GM19240 (cell line): ENCODE results near the gene AKAP9.
"Not testable (repeated sequence)": the region's sequence is repeated elsewhere in the genome, so short reads cannot be mapped to it uniquely, and the experiment has no call there.

Experiments
- DNase-seq: peaks from one replicate; pipeline ENCODE4 v3.0.0; 2011; ENCODE audit warnings: low spot score; ENCODE audit not compliant: insufficient read length

The AKAP9 gene

DNA sequence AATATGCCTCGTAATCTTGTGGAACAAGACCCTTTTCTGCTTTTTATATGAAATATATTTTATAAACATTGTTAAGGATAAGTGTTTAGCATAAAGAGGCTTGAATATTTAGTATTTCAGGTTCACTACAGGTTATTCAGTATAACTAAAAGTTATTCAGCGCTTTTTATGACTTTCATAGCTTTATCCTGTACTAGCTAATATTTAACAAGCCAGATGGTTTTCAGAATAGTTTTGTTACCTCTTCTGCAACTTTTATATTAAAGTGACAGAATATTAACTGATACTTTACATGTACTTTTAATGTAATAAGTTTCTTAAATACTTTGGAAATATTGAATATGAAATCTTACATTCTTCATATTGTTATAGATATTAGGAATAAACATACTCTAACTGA, 118.2 kb downstream of the AKAP9 start:
- no peak for DNase-seq

DNA sequence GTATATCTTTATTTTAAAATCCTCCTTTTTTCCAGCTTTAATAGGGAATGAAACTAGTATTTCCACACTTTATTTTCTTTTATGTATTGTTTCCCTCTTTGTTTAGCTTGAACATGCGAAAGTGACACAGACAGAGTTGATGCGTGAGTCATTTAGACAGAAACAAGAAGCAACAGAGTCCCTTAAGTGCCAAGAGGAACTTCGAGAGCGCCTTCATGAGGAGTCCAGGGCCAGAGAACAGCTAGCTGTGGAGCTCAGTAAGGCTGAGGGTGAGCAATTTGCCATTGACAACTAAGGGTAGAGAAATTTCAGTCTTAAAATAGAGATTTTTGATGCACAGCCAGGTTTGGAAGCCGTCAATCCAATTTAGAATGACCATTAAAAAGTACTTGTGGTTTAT, 120.5 kb downstream of the AKAP9 start:
- DNase-seq, result no peak

DNA sequence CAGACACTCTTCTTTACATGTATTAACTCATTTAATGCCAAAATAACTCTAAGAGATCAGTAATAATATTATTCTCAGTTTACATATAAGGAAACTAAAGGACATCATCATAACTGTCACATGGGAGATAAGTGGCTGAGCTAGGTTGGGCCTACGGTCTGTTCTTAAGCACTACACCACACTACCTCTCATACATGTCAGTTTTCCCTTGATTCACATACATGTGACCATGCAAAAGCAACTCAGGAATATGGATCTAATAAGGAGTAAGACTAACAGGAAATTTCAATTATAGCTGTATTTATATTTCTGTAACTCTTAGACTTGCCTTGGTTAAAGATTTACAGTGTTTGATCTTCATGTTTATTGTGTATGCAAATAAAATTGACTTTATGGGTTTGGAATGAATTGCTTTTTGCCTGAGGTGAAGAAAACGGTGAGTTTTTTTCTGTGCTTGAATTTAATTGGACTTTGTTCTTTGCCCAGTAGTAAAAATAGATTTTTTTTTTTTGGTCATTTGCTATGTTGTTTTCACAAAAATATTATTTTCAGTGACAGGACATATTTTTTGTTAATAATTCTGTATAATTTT, 123.9 kb downstream of the AKAP9 start:
- DNase-seq, result no peak

DNA sequence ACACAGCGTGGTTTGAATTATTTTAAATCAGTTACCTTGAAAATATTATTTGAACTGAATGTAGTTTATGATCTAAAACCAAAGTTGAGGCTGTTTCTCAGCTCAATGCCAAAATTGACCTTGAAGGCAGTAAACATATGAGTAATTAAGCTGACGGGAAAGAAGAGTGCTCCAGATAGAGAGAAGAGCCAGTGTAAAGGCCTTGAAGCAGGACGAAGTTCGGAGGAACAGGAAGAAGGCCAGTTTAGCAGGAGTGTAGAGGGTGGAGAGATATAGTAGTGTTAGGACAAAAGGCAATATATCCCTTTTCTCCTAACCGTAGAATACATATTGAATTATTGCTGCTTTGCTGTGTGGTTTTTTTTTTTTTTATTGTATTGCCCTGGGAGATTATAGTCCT, 130.4 kb downstream of the AKAP9 start:
- DNase-seq, result no peak

DNA sequence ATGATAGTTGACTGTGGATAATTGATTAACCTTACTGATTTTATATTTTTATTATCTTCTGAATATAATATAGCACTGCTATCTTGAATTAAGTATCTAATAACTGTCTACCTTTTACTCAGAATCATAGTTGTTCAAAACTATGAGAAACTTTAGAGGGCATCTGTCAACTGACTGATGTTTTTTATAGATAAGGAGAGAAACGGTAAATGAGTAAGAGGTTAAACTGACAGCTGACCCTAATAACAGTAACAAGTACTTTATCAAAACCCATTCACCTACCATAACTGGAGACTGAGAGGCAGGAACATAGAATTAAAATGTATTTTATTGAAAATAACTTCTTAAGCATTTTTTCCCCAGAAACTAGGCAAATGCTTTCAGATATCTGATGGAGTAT, 131.5 kb downstream of the AKAP9 start:
- DNase-seq, result no peak

DNA sequence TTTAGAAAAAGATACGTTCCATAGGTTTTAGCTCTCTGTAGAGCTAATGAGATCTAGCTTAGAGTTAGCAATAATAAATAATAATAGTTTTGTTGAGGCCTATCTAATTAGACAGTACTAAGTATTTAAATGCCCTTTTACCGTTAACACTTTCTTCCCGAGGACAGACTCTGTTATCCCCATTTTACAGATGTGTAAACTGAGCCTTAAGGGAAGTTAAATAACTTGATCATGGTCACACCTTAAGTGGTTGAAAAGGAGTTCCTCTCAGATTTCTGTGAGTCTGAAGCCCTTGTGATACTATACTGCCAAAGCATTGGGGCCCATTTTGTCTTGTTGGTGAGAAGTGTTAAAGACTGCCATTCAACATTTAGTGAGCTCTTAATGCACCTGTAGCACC, 132.0 kb downstream of the AKAP9 start:
- no peak for DNase-seq

DNA sequence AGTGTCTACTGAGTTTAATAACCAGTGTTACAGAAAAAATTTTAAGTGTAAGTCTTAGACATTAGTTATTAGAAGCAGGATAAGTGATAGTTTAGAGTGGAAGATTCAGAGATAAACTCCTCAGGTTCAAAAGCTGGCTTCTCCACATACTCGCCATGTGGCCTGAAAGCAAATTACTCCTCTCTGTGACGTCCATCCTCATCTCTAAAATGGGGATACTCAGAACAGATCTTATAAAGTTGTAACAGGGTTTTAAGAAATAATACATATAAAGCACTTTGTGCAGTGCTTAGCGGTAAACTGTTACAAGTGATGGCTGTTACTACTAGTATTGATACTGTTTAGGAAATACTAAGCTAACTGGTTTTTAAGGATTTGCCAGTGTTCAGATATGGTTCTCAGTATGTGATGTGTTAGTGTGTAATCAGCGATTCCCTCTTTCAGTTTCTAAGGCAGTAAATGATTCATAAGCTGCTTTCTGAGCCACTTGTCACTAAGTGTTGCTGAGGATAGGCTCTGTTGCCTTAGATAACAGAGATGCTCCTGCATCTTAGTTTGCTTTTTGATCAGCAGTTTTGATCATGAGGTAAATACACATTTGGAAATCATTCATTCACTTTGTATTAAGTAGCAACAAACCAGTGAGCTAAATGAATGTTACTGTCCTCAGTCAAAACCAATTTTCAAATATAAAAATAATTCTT, 134.9 kb downstream of the AKAP9 start:
- DNase-seq, result peak; percentile 2

DNA sequence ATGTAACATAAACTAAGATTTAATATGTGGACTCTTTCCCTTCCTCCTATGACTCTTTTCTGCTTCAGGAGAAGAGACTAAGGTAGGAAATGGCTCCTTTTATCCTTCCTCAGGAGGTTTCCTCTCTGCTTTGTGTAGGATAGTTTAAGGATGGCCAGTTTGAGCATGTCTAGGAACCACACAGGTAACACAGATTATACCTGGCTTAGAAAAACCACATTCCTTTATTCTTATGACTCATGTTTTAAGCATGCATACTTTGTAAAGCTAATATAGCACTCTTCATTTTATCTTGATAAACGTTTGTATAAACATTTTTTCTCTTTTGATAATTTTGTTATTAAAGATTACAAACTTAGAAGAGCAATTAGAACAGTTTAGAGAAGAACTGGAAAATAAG, 135.8 kb downstream of the AKAP9 start:
- DNase-seq, result no peak

DNA sequence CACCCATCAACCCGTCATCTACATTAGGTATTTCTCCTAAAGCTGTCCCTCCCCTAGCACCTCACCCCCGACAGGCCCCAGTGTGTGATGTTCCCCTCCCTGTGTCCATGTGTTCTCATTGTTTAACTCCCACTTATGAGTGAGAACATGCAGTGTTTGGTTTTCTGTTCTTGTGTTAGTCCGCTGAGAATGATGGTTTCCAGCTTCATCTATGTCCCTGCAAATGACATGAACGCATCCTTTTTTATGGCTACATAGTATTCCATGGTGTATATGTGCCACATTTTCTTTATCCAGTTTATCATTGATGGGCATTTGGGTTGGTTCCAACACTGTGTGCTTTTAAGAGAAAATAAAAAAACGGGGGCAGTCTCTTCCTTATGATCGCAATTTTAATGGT, 143.3 kb downstream of the AKAP9 start:
- DNase-seq, result not testable (repeated sequence)

DNA sequence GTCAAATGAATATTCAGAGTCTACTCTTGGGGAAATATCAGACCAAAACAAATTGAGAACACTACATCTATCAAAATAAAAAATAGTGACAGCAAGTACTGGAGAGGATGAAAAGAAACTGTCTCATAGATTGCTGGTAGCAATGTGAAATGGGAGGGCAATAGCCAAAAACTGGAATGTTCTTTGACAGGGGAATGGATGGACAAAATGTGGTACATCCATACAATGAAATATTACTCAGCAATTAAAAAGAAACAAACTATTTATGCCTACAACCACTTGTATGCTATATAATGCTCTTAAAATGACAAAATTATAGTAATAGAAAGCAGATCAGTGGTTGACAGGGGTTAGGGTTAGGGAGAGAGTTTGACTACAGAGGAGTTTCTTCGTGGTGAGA, 147.6 kb downstream of the AKAP9 start:
- DNase-seq, result no peak

DNA sequence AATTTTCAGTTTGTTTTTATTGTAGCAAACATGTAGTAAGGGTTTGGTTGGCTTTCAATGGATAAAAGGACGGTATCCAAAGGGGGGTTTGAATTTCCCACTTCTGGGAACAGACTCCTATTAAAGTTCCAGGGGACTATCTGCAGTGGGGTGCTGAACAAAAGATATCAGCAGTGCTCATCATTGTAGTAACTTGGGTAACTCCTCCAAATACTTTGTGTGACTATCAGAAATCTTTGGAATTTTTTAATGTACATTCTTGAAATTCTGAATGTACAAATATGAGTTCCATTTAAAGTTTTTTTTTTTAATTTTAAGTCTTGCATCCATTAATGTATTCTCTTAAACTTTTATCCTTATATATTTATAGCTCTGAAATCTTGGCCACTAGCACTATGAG, 151.5 kb downstream of the AKAP9 start:
- DNase-seq, result no peak

DNA sequence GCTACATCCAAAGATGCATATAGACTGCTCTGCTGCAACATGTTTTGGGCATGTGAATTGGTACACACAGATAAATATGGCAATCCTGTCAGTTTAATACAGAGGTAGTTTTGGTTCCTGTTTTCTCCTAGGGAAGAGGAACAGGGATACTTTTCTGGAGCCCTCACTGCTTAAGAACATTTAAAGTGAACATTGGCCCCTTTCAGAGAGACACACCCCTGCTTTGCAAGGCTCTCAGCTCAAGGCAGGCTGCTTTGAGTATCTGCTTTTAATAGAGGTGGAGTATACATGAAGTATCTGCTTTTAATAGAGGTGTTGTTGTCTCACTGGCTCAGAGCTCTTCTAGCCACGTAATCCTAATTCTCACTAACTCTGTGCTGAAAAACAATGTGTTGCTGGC, 154.7 kb downstream of the AKAP9 start:
- no peak for DNase-seq

DNA sequence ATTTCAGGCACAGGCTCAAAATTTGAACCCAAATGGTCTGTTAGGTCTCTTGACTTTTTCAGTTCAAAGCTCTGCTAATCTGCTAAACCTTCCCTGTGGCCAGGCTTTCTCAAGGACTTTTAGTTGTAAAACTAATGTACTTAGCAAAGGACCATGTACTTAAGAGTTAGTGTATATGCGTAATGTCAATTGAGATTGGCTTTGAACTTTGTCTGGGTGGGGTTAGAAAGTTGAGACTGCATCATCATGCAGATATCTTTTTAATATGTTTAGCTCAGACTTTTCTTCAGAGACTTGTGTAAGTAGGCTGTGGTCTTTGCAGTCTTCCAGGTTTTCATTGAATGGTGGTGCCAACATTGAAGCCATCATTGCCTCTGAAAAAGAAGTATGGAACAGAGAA, 159.9 kb downstream of the AKAP9 start:
- no peak for DNase-seq

DNA sequence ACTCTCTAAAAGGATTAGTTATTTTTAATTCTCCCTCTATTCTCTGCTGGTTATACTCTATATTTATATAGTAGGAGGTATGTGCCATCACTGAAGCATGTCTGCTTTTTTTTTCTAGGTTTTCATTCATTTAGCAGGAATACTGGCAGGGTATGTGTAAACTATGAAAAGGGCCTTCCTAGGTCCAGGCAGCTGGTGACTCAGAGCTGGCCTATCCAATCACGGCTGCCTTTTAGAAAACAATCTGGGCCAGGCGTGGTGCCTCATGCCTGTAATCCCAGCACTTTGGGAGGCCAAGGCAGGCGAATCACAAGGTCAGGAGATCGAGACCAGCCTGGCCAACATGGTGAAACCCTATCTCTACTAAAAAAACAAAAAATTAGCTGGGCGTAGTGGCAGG, 162.2 kb downstream of the AKAP9 start:
- not testable (repeated sequence) for DNase-seq

DNA sequence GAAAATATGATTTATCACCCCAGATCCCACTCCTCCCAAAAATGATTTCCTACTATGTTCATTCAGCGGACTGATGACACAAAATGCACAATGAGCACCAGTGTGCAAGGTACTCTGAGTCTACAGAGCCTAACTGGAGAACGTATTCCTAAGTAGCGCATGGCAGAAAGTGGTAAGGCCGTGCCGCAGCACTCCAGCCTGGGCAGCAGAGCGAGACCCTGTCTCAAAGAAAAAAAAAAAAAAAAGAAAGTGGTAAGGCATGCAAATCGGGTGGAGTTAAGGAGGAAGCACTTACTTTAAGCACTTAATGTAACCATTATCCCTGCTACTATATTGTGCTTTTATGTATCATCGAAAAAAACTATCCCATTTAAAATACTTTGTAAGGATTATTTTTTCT, 168.2 kb downstream of the AKAP9 start:
- DNase-seq, result no peak

DNA sequence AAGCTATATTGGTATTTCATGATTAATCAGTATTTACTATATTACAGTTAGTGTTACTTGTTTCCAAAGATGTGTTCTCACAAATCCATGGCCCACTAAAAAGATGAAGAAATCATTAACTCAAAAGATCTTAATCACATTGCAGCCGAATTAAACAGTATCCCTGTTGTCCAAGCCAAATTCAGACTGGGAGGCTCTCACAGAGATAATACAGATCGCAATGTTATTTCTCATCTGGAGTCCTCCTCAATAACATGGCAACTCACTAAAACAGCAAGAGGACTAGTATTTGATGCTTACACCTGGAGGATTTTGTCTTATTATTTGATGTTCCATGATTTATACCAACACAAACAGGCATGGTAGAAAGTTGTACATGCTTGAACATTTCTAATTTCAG, 170.2 kb downstream of the AKAP9 start:
- DNase-seq, result no peak

DNA sequence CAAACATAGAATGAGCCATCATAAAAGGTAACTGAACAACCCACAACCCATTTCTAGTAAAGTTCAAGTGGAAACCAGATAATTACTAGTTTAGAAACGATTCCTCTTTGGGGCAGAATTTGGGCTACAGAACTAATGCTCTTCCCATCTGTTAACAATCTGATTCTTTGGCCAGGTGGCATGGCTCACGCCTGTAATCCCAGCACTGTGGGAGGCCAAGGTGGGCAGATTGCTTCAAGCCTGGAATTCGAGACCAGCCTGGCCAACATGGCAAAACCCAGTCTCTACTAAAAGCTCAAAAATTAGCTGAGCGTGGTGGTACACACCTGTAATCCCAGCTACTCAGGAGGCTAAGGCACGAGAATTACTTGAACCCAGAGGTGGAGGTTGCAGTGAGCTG, 175.2 kb downstream of the AKAP9 start:
- no peak for DNase-seq

DNA sequence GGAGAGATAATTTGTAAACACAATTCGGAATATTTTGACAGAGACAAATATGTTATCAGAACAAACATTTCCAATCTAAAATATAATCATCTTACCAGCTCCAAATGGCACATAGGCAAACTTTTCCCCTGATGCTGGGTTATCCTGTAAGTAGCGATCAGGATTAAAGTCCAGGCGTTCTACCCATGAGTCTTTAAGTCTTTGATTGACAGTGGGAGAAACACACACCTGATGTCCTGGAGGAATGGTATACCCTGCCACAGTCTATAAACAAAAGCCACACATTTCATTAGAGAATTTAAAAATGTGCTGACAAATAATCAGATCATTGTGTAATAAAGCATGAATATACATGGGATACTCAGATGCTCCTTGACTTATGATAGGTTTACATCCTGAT, 176.3 kb downstream of the AKAP9 start:
- DNase-seq, result no peak

DNA sequence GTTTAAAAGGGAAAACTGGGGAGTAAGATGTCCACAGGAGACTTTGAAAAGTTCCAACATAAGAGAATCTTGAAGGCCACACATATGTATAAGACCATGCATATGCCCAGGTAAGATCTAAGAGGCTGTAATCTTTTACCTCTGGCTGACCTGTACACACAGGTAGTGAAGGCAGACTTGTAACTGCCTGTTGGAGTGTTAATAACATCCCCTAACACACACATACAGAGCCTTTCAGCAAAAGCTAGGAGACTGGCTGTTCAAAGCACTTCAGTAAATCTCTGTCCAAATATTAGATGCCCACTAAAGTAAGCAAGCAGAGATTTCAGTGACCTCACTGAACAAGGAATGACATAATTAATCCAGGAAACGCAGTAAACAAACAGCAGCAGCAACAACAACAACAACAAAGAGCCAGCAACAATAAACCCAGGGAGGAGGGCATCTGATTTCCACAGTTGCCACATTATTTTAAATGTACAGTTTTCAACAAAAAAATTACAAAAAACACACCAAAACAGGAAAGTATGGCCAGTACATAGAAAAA, 178.6 kb downstream of the AKAP9 start:
- no peak for DNase-seq

DNA sequence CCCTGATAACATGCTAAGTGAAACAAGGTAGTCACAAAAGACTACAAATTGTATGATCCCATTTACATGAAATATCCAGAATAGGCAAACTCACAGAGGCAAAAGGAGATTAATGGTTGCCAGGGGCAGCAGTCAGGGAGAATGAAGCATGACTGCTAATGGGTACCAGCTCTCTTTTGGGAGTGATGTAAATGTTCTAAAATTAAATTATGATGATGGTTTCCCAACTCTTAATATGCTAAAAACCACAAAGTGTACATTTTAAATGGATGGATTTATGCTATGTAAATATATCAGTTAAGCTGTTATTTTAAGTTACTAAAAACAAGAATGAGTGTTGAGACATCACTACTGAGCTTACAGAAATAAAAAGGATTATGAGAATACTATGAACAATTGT, 181.0 kb downstream of the AKAP9 start:
- no peak for DNase-seq

DNA sequence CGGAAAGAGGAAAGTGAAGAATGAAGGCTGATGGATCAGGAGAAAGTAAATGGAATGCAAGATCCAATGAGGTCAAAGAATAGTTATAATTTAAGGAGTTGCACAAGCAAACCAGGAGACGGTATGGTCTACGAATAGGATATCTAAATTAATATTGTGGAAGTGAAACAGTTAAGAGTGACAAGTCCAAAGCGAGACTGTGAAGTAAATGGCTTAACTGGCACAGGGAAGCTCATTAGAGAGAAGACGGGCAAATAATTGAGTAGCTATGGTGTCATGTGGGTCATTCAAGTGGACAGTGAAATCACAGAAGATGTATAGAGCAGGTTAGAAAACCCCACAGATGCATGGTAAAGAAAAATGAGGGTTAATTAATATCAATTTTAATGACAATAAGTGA, 190.4 kb downstream of the AKAP9 start:
- DNase-seq, result no peak

DNA sequence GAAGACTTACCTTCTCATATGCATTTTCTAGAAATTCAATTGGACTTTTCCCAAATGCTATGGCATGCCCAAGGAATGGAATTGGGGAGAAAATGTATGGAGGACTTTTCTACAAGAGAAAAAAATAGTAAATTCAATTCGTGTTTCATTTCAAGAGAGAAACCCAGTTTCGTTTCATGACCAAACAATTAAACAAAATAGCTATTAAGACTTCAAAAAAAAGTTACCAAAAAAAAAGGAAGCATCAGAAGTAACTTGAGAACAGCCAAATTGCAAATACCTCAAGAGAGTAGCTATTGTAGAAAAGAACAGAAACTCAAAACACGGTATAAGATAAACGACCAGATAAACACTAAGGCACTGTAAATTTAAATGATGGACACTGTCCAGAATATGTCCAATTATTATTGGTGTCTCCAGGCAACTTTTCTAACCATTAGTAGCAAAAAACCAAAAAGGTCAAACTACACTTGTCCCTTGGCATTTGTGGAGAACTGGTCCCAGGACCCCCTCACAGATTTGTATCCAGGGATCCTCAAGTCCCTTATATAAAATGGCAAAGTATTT, 191.2 kb downstream of the AKAP9 start:
- no peak for DNase-seq

DNA sequence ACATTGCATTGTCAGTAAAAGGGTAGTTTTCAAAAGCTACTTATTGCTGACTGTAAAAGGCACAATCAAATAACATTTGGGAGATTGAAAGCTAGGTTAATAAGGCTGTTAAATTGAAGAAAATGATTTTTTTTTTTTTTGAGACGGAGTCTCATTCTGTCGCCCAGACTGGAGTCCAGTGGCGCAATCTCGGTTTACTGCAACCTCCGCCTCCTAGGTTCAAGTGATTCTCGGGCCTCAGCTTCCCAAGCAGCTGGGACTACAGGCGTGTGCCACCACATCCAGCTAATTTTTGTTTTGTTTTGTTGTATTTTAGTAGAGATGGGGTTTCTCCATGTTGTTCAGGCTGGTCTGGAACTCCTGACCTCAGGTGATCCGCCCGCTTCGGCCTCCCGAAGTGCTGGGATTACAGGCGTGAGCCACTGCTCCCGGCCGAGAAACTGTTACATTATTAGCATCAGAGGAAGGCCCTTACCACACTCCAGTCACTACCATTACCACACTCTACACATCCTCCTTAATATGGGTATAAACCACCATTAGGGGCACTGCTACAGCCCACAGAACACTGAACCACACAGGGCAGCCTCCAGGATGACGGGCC, 192.6 kb downstream of the AKAP9 start:
- DNase-seq, result no peak
